PC-9 (cell line): ENCODE measurements around the gene TSC1. TPM values are rescaled to one million over a fixed set of nuclear protein-coding genes. Genes with fewer than 3 reads are reported as not detected.

Experiments used
- BruUV-seq: library from RNA; stranded (reverse); fragments of 400-500 nt; replicated peaks from 2 replicates; lab custom pipeline; 2021; lab: Mats Ljungman, UMichigan
- CTCF ChIA-PET: fragments of 300-600 bp; sonication (Branson Sonifier 250); formaldehyde crosslinking; loops from one replicate; lab custom pipeline; 2022; ENCODE audit warnings: antibody characterized with exemption; lab: Charles Lee
- POLR2A ChIA-PET: fragments of 300-600 bp; sonication (Branson Sonifier 250); formaldehyde crosslinking; loops from one replicate; lab custom pipeline; 2022; ENCODE audit warnings: antibody characterized with exemption; ENCODE audit not compliant: unreplicated experiment; lab: Charles Lee
- DNase-seq, 2 experiments: peaks; one replicate each; pipeline versions ENCODE4 v3.0.0 to v3.0.0-alpha.2; 2015 to 2022; ENCODE audit warnings: mixed read lengths in 1 of 2
- H2AFZ ChIP-seq: fragments of 200-600 bp; sonication (generic); 2 replicates; pipeline ENCODE4 v1.8.1; 2017; ENCODE audit warnings: antibody characterized with exemption
- H3F3A ChIP-seq: fragments of 200-600 bp; sonication (generic); 2 replicates; pipeline ENCODE4 v1.8.1; 2017; ENCODE audit warnings: antibody characterized with exemption, mild to moderate bottlenecking, low read depth; ENCODE audit not compliant: insufficient read depth
- H3K27ac ChIP-seq: fragments of 200-600 bp; sonication (generic); 2 replicates; pipeline ENCODE4 v1.6.1; 2016; ENCODE audit warnings: mixed run types
- H3K27me3 ChIP-seq: fragments of 200-600 bp; sonication (generic); 2 replicates; pipeline ENCODE4 v1.6.1; 2016; ENCODE audit warnings: low read depth, mixed run types; ENCODE audit not compliant: insufficient read depth
- H3K36me3 ChIP-seq: fragments of 200-600 bp; sonication (generic); 2 replicates; pipeline ENCODE4 v1.6.1; 2016; ENCODE audit warnings: low read depth, mixed run types
- H3K4me1 ChIP-seq: fragments of 200-600 bp; sonication (generic); replicated peaks from 2 replicates; pipeline ENCODE4 v1.6.1; 2016; ENCODE audit warnings: mixed run types; ENCODE audit not compliant: insufficient read depth
- H3K4me2 ChIP-seq: fragments of 200-600 bp; sonication (generic); 2 replicates; pipeline ENCODE4 v1.6.1; 2017; ENCODE audit warnings: mixed run types
- H3K4me3 ChIP-seq: fragments of 200-600 bp; sonication (generic); 2 replicates; pipeline ENCODE4 v1.6.1; 2016; ENCODE audit warnings: mixed run types
- H3K79me2 ChIP-seq: fragments of 200-600 bp; sonication (generic); 2 replicates; pipeline ENCODE4 v1.6.1; 2017; ENCODE audit warnings: low read depth, mixed run types
- H3K9me2 ChIP-seq: fragments of 200-600 bp; sonication (generic); 2 replicates; pipeline ENCODE4 v1.8.1; 2017; ENCODE audit warnings: mild to moderate bottlenecking; ENCODE audit not compliant: insufficient read depth
- H3K9me3 ChIP-seq: fragments of 200-600 bp; sonication (generic); 2 replicates; pipeline ENCODE4 v1.8.1; 2016; ENCODE audit warnings: low read depth; ENCODE audit not compliant: insufficient read depth
- H4K20me1 ChIP-seq: fragments of 200-600 bp; sonication (generic); 2 replicates; pipeline ENCODE4 v1.8.1; 2017; ENCODE audit not compliant: insufficient read depth
- CTCF ChIP-seq: fragments of 200-600 bp; sonication (generic); conservative IDR thresholded peaks from 2 replicates; pipeline ENCODE4 v1.6.1; 2017; ENCODE audit warnings: mixed run types, antibody characterized with exemption, mild to moderate bottlenecking, moderate library complexity
- EZH2 ChIP-seq: fragments of 200-600 bp; sonication (generic); IDR thresholded peaks from 2 replicates; pipeline ENCODE4 v1.8.0; 2017; ENCODE audit warnings: antibody characterized with exemption, low read depth
- intact Hi-C: fragments of 100-400 bp; cut with micrococcal nuclease; formaldehyde crosslinking; loops from one replicate; pipeline ENCODE4 v1.10.0; 2022; ENCODE audit not compliant: unreplicated experiment
- total RNA-seq: library from RNA; stranded (reverse); gene quantifications from 2 replicates; pipeline ENCODE4 v1.2.3, GENCODE V29; 2021

The TSC1 gene
- total RNA-seq, 1 experiment from 2014 or later, result 61.0 TPM

DNA sequence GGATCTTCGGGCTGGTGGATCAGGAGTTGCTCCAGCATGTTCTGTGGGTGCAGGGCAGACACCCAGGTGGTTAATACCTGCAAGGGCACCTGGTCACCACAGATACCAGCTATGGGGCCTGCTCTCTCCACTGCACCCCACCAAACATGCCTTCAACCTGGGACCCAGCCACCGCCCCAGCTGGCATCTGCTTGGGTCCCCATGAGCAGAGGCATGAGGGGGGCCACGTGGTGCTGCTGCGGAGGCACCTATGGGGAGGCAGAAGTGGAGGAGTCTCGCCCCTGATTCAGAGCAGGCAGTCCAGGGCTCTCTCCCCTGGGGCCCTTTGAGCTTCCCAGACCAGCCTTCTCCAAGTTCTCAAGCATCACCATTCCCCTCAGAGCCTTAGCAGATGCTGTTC lies 69.3 kb downstream of the TSC1 start:
- DNase-seq, result no peak
- H3K9me2 ChIP-seq, result no peaks in the 10 kb centered on the region
- intact Hi-C loops, result no loop called here
- peaks cover 14% of the 10 kb centered on the region for H3F3A ChIP-seq
- H3K27me3 ChIP-seq, result no peaks in the 10 kb centered on the region
- H3K9me3 ChIP-seq, result no peaks in the 10 kb centered on the region
- H3K79me2 ChIP-seq, result no peaks in the 10 kb centered on the region
- ChIA-PET CTCF (no interaction called here), POLR2A (no interaction called here)
- TF ChIP-seq EZH2 (no peak), CTCF (no peak)
- no peak overlapping the region for H3K27ac ChIP-seq
- H3K4me3 ChIP-seq, result no peak overlapping the region
- H4K20me1 ChIP-seq, result no peaks in the 10 kb centered on the region
- 0 out of 2 replicates have a peak, but pooled peaks cover 4% of the 10 kb centered on the region for H3K4me1 ChIP-seq
- H3K4me2 ChIP-seq, result no peak overlapping the region
- H3K36me3 ChIP-seq, result no peaks in the 10 kb centered on the region
- H2AFZ ChIP-seq, result no peak overlapping the region
- BruUV-seq, result no TSS peak

GRCh38 chr9:132873403-132873802 lies 71.0 kb downstream of the TSC1 start:
- CTCF ChIA-PET, result no interaction called here
- intact Hi-C loops, result no loop called here
- no TSS peak for BruUV-seq
- Histone ChIP-seq H3K4me2 (no peak overlapping the region), H3K27ac (no peak overlapping the region), H3F3A (no peaks in the 10 kb centered on the region), H2AFZ (no peak overlapping the region), H3K4me3 (no peak overlapping the region), H3K9me3 (no peaks in the 10 kb centered on the region), H3K79me2 (no peaks in the 10 kb centered on the region), H3K9me2 (no peaks in the 10 kb centered on the region), H3K36me3 (no peaks in the 10 kb centered on the region), H3K4me1 (0 out of 2 replicates have a peak, but pooled peaks cover 4% of the 10 kb centered on the region), H4K20me1 (no peaks in the 10 kb centered on the region), H3K27me3 (no peaks in the 10 kb centered on the region)
- no peak for DNase-seq
- POLR2A ChIA-PET, result no interaction called here
- no peak for TF ChIP-seq EZH2
- TF ChIP-seq CTCF, result no peak

DNA sequence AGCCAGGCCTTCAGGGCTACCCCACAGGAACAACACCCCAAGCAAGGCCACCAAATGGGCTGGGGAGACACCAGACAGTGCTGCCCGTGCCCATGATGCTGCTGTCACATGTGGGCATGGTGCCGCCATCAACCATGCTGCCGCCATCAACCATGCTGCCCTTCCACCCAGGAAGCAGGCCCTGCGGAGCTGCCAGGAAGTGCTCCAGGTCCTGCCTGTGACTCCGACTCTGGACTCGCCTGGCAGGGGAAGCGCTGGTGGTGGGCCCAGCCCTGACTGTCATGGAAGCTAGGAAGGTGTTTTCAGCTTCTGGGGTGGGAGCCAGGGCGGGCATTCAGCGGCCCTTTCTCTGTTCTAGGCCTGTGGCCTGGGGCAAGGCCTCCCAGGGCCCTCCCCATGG lies 75.2 kb downstream of the TSC1 start:
- ChIA-PET CTCF (no interaction called here), POLR2A (no interaction called here)
- Histone ChIP-seq H3K9me2 (no peaks in the 10 kb centered on the region), H3K9me3 (no peaks in the 10 kb centered on the region), H3K4me1 (no peaks in the 10 kb centered on the region), H3K27ac (no peak overlapping the region), H3K4me3 (no peak overlapping the region), H3K79me2 (no peaks in the 10 kb centered on the region), H3F3A (no peaks in the 10 kb centered on the region), H4K20me1 (no peaks in the 10 kb centered on the region), H2AFZ (no peak overlapping the region), H3K27me3 (no peaks in the 10 kb centered on the region), H3K36me3 (no peaks in the 10 kb centered on the region), H3K4me2 (no peak overlapping the region)
- no TSS peak for BruUV-seq
- TF ChIP-seq CTCF (no peak), EZH2 (no peak)
- intact Hi-C loops, result no loop called here
- DNase-seq, result no peak
